Ectodermal cell (in vitro differentiated cells): ENCODE data around the gene PIGW.
A peak's percentile ranks its signal among the peaks of the same experiment; 100 is the strongest.

Experiments
- H3K27ac ChIP-seq: 2 replicates; pipeline ENCODE4 v1.7.0; 2013; ENCODE audit warnings: mild to moderate bottlenecking, low read depth, low read length; ENCODE audit not compliant: insufficient read depth, poor library complexity, severe bottlenecking
- H3K27me3 ChIP-seq: 2 replicates; pipeline ENCODE4 v1.7.0; 2013; ENCODE audit warnings: mild to moderate bottlenecking, low read length; ENCODE audit not compliant: insufficient read depth, control insufficient read depth, poor library complexity, severe bottlenecking
- H3K36me3 ChIP-seq: one replicate; pipeline ENCODE4 v1.7.0; 2013; ENCODE audit warnings: low read length; ENCODE audit not compliant: control insufficient read depth, insufficient read depth
- H3K4me1 ChIP-seq: one replicate; pipeline ENCODE4 v1.7.0; 2013; ENCODE audit warnings: low read length; ENCODE audit not compliant: control insufficient read depth, insufficient read depth
- H3K4me3 ChIP-seq: 2 replicates; pipeline ENCODE4 v1.7.0; 2013; ENCODE audit warnings: low read depth, low read length, control low read depth; ENCODE audit not compliant: insufficient read depth
- H3K9me3 ChIP-seq: 2 replicates; pipeline ENCODE4 v1.7.0; 2013; ENCODE audit warnings: mild to moderate bottlenecking, low read length, moderate library complexity; ENCODE audit not compliant: control insufficient read depth
- WGBS, 2 experiments: methylation state at CpG; one replicate each; pipeline ENCODE4 v1.1.7; 2013; ENCODE audit warnings: missing lambda C conversion rate in 2 of 2; 5-methylcytosine and 5-hydroxymethylcytosine counted together

PIGW gene

GRCh38 chr17:36525888-36526287 is 8.9 kb upstream of the PIGW start:
- Histone ChIP-seq H3K4me1 (no peaks in the 10 kb centered on the region), H3K27me3 (no peaks in the 10 kb centered on the region), H3K9me3 (no peaks in the 10 kb centered on the region), H3K4me3 (no peak overlapping the region), H3K36me3 (peaks cover 29% of the 10 kb centered on the region), H3K27ac (no peak overlapping the region)
- 94 to 95% methylated on average over 6 of the region's 6 CpGs for WGBS, 2 experiments

DNA sequence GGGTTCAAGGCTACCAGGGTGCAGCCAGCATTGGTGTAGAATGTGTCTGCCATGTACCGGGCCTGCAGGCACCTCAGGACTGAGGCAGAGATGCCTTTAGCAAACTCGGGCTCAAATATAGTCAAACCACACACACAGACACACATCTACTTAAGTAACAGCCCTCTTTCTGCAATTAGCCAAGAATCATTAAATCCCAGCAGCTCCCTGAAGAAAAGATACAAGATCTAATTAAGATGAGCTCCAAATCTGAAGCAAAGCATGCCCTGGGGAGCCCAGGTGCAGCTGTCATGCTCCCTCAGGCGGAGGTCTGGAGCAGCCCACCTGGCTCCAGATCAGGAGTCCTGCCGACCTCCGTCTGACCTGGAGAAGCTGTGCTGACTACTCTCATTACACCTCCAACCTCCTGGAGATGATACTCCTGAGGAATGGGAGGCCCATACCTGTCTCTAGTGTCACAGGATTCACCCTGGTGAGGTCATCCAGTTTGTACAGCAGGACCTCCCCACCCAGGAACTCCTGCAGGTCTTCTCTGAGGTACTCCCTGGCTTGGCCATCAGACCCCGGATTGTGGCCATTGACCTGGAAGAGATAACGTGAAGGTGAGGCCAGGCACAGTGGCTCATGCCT is 7.1 kb upstream of the PIGW start:
- WGBS, 2 experiments = 95 to 96% methylated on average over 7 of the region's 7 CpGs
- Histone ChIP-seq H3K4me1 (no peaks in the 10 kb centered on the region), H3K27ac (no peak overlapping the region), H3K27me3 (no peaks in the 10 kb centered on the region), H3K4me3 (no peak overlapping the region), H3K9me3 (no peaks in the 10 kb centered on the region), H3K36me3 (peaks cover 41% of the 10 kb centered on the region)

GRCh38 chr17:36529121-36529520 is 5.7 kb upstream of the PIGW start:
- Histone ChIP-seq H3K4me3 (no peak overlapping the region), H3K9me3 (no peaks in the 10 kb centered on the region), H3K4me1 (peaks cover 6% of the 10 kb centered on the region), H3K27ac (no peak overlapping the region), H3K36me3 (peaks cover 44% of the 10 kb centered on the region), H3K27me3 (no peaks in the 10 kb centered on the region)

DNA sequence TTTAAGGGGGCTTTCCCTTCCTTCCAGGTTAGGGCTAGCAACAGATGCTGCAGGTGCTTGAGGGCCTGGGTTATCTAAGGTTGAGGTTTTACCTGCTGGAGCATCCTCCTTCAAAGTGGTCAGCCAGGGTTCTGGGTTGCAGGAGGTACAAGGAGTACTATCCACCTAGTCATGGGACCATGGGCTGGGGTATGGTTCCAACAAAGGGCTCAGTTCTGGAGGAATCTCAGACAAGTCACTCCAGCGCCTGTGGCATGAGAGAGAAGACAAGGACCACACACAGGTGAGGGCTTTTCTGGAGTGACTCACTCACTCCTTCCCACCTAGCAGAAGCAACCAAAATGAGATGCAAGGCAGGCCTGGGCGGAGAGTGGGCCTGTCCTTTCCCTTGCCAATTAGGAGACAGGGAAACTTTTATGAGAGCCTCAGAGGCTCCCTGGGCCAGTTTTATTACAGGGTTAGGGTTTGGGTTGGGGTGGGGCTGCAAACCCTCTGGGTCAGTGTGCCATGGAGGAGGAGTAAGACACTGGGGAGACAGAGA is 2.3 kb upstream of the PIGW start:
- H3K9me3 ChIP-seq = no peaks in the 10 kb centered on the region
- no peak overlapping the region for H3K4me3 ChIP-seq
- H3K36me3 ChIP-seq = peaks cover 32% of the 10 kb centered on the region
- peaks cover 6% of the 10 kb centered on the region for H3K4me1 ChIP-seq
- no peak overlapping the region for H3K27ac ChIP-seq
- no peaks in the 10 kb centered on the region for H3K27me3 ChIP-seq
- WGBS, 2 experiments = 90 to 97% methylated on average over 2 of the region's 2 CpGs

- Histone ChIP-seq H3K27ac (peak overlapping the region; percentile 95), H3K36me3 (peaks cover 40% of the 10 kb centered on the region), H3K4me1 (peaks cover 6% of the 10 kb centered on the region), H3K4me3 (peak overlapping the region; percentile 90), H3K9me3 (no peaks in the 10 kb centered on the region), H3K27me3 (no peaks in the 10 kb centered on the region)
- WGBS, 2 experiments = 10% methylated on average over 48 of the region's 48 CpGs
Observed at GRCh38 chr17:36533935-36534839, 600 bp upstream of the PIGW start.

- Histone ChIP-seq H3K9me3 (no peaks in the 10 kb centered on the region), H3K4me1 (peaks cover 6% of the 10 kb centered on the region), H3K27ac (peak overlapping the region; percentile 95), H3K36me3 (peaks cover 40% of the 10 kb centered on the region), H3K4me3 (peak overlapping the region; percentile 90), H3K27me3 (no peaks in the 10 kb centered on the region)
- 18 to 20% methylated on average over 13 to 15 of the region's 15 CpGs for WGBS, 2 experiments
Observed at GRCh38 chr17:36535669-36536081, 888 bp downstream of the PIGW start.

DNA sequence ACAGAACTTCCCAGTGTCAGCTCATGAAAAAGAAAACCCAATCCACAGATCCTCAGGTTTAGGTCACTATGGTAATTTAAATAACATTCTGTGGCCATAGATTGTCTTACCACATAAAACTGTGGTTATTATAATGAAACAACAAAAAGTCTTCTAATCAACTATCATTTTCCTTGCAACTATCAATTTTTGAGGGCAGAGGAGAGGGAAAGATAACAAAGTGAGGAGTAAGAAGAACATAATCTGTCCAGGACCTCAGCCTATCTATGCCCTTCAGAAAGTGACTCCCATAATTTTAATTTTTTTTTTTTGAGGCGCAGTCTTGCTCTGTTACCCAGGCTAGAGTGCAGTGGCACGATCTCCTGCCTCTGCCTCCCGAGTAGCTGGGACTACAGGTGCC is 5.9 kb downstream of the PIGW start:
- Histone ChIP-seq H3K36me3 (peaks cover 18% of the 10 kb centered on the region), H3K4me3 (no peak overlapping the region), H3K27ac (no peak overlapping the region), H3K4me1 (no peaks in the 10 kb centered on the region), H3K27me3 (no peaks in the 10 kb centered on the region), H3K9me3 (no peaks in the 10 kb centered on the region)
- 87 to 96% methylated on average over 3 of the region's 3 CpGs for WGBS, 2 experiments

DNA sequence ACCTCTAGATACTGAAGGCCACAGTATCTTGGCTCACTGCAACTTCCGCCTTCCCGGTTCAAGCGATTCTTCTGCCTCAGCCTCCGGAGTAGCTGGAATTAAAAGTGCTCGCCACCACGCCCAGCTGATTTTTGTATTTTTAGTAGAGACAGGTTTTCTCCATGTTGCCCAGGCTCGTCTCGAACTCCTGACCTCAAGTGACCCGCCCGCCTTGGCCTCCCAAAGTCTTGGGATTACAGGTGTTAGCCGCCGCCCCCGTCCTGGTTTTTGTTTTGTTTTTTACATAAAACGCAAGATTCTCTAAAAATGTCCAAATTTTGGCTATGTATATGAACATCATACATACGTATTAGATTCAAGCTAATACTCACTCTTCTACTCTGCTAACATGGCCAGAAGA is 8.0 kb downstream of the PIGW start:
- no peaks in the 10 kb centered on the region for H3K27me3 ChIP-seq
- H3K4me1 ChIP-seq = peaks cover 12% of the 10 kb centered on the region
- WGBS, 2 experiments = 91 to 93% methylated on average over 15 of the region's 15 CpGs
- H3K27ac ChIP-seq = no peak overlapping the region
- H3K36me3 ChIP-seq = peaks cover 7% of the 10 kb centered on the region
- H3K9me3 ChIP-seq = no peaks in the 10 kb centered on the region
- no peak overlapping the region for H3K4me3 ChIP-seq

- H3K4me3 ChIP-seq = peak overlapping the region; percentile 88
- H3K4me1 ChIP-seq = peaks cover 18% of the 10 kb centered on the region
- H3K36me3 ChIP-seq = no peaks in the 10 kb centered on the region
- no peaks in the 10 kb centered on the region for H3K27me3 ChIP-seq
- H3K9me3 ChIP-seq = no peaks in the 10 kb centered on the region
- 4 to 6% methylated on average over 10 of the region's 10 CpGs for WGBS, 2 experiments
- peak overlapping the region; percentile 82 for H3K27ac ChIP-seq
Observed at GRCh38 chr17:36544044-36544306, 9.2 kb downstream of the PIGW start.

DNA sequence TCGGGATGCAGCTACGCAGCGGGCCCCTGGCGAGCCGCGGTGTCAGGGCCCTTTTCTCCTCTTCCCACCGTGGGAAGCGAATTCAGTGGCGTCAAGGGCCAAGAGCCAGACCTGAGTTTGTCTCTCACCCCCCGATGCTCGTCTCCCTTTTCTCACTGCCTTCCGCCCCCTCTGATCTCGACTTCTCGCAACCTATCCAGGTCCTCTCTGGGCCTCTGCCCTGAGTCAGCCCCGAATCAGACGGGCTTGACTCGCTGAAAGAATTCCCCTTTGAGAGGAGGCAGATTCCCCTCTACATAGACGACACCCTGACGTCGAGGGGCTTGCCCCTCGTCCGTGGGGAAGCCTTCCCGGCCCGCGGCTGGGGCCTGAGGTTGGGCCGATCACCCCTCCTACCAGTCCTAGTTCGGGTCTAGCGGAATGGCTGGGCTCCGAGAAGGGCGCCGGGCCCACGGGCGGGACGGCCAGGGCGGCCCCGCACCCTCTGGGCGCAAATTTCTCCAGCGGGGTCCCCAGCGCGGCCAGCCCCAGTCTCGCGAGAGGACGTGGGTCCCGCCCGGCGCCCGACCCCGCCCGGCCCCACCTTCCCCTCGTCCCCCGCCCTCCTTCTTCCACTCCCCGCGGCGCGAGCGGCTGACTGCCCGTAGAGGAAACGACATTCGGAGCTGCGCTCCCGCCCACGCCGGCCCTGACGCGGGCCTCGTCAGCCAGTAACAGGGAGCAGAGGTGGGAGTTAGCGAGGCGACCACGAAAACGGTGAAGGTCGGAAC is 9.7 kb downstream of the PIGW start, which contains the start of gene GGNBP2:
Gene GGNBP2 (plus strand): TSS at position 613 of the 770 bp plus-strand sequence. CDS start 806 bp downstream, outside the sequence.
- H3K4me3 ChIP-seq = peak within 1 kb of the TSS; percentile 88
- H3K36me3 ChIP-seq = no peaks in the 10 kb centered on the region
- peak within 1 kb of the TSS; percentile 94 for H3K27ac ChIP-seq
- no peaks in the 10 kb centered on the region for H3K27me3 ChIP-seq
- peaks cover 18% of the 10 kb centered on the region for H3K4me1 ChIP-seq
- no peaks in the 10 kb centered on the region for H3K9me3 ChIP-seq
- 1% methylated on average over 69 to 71 of the region's 71 CpGs for WGBS, 2 experiments
